Neural crest cell (in vitro differentiated cells): ENCODE results near the gene HS6ST2. TPM values are rescaled to one million over a fixed set of nuclear protein-coding genes. Genes with fewer than 3 reads are reported as not detected.

ENCODE experiments used
- DNase-seq: peaks from one replicate; pipeline ENCODE4 v3.0.0; 2021; ENCODE audit warnings: low read depth, mixed read lengths, low spot score
- H3K27ac Mint-ChIP-seq: one replicate; pipeline ENCODE4 v1.8.0; 2021; ENCODE audit warnings: mild to moderate bottlenecking, mixed read lengths; ENCODE audit not compliant: unreplicated experiment
- H3K27me3 Mint-ChIP-seq: 2 replicates; pipeline ENCODE4 v1.8.0; 2021; ENCODE audit warnings: low read depth, mild to moderate bottlenecking, mixed read lengths
- H3K36me3 Mint-ChIP-seq: 2 replicates; pipeline ENCODE4 v1.8.0; 2021; ENCODE audit warnings: low read depth, mild to moderate bottlenecking, mixed read lengths
- H3K4me1 Mint-ChIP-seq: 2 replicates; pipeline ENCODE4 v1.8.0; 2021; ENCODE audit warnings: mixed read lengths
- H3K4me3 Mint-ChIP-seq: one replicate; pipeline ENCODE4 v1.8.0; 2021; ENCODE audit warnings: mild to moderate bottlenecking, mixed read lengths
- H3K9me3 Mint-ChIP-seq: 2 replicates; pipeline ENCODE4 v1.8.0; 2021; ENCODE audit warnings: mixed read lengths
- CTCF ChIP-seq: fragments of 200-600 bp; sonication (generic); conservative IDR thresholded peaks from 2 replicates; pipeline ENCODE4 v1.5.0; 2021; ENCODE audit warnings: antibody characterized with exemption, mild to moderate bottlenecking
- total RNA-seq: library from RNA; stranded (reverse); gene quantifications from 2 replicates; pipeline ENCODE4 v1.2.1, GENCODE V29; 2021

The HS6ST2 gene
- total RNA-seq, 1 donor from 2014 or later: 13.9 TPM

- DNase-seq: no peak
- H3K36me3 Mint-ChIP-seq: no peaks in the 10 kb centered on the region
Observed at GRCh38 chrX:132933170-132933569, 25.3 kb downstream of the HS6ST2 start.

GRCh38 chrX:132924426-132924825 is 34.0 kb downstream of the HS6ST2 start:
- Mint-ChIP-seq H3K36me3 (peaks cover 10% of the 10 kb centered on the region), H3K4me1 (peaks cover 4% of the 10 kb centered on the region), H3K4me3 (no peak overlapping the region), H3K27ac (no peak overlapping the region), H3K27me3 (no peaks in the 10 kb centered on the region), H3K9me3 (peaks cover 5% of the 10 kb centered on the region)
- TF ChIP-seq CTCF: no peak
- no peak for DNase-seq

More at GRCh38 chrX:132933170-132933569, 25.3 kb downstream of the HS6ST2 start:
- H3K27me3 Mint-ChIP-seq: no peaks in the 10 kb centered on the region
- TF ChIP-seq CTCF: no peak
- no peak overlapping the region for H3K27ac Mint-ChIP-seq
- no peak overlapping the region for H3K4me3 Mint-ChIP-seq
- peaks cover 2% of the 10 kb centered on the region for H3K9me3 Mint-ChIP-seq
- H3K4me1 Mint-ChIP-seq: peaks cover 8% of the 10 kb centered on the region

- TF ChIP-seq CTCF: no peak
- Mint-ChIP-seq H3K27me3 (no peaks in the 10 kb centered on the region), H3K4me3 (no peak overlapping the region), H3K9me3 (peaks cover 9% of the 10 kb centered on the region), H3K4me1 (no peaks in the 10 kb centered on the region), H3K27ac (no peak overlapping the region), H3K36me3 (peaks cover 11% of the 10 kb centered on the region)
- no peak for DNase-seq
Observed at GRCh38 chrX:132918523-132918922, 39.9 kb downstream of the HS6ST2 start.

GRCh38 chrX:132916349-132916748 is 42.1 kb downstream of the HS6ST2 start:
- no peak overlapping the region for H3K4me3 Mint-ChIP-seq
- no peaks in the 10 kb centered on the region for H3K27me3 Mint-ChIP-seq
- H3K27ac Mint-ChIP-seq: no peak overlapping the region
- DNase-seq: no peak
- peaks cover 12% of the 10 kb centered on the region for H3K9me3 Mint-ChIP-seq
- H3K4me1 Mint-ChIP-seq: peaks cover 5% of the 10 kb centered on the region
- H3K36me3 Mint-ChIP-seq: peaks cover 12% of the 10 kb centered on the region
- TF ChIP-seq CTCF: no peak

GRCh38 chrX:132909643-132910042 is 48.8 kb downstream of the HS6ST2 start:
- H3K27me3 Mint-ChIP-seq: no peaks in the 10 kb centered on the region
- peaks cover 9% of the 10 kb centered on the region for H3K9me3 Mint-ChIP-seq
- peaks cover 9% of the 10 kb centered on the region for H3K4me1 Mint-ChIP-seq
- no peak for TF ChIP-seq CTCF
- no peak for DNase-seq
- peaks cover 12% of the 10 kb centered on the region for H3K36me3 Mint-ChIP-seq
- H3K27ac Mint-ChIP-seq: no peak overlapping the region
- no peak overlapping the region for H3K4me3 Mint-ChIP-seq

GRCh38 chrX:132908891-132909290 is 49.5 kb downstream of the HS6ST2 start:
- no peak overlapping the region for H3K4me3 Mint-ChIP-seq
- peaks cover 8% of the 10 kb centered on the region for H3K9me3 Mint-ChIP-seq
- peaks cover 9% of the 10 kb centered on the region for H3K4me1 Mint-ChIP-seq
- no peak for DNase-seq
- no peak overlapping the region for H3K27ac Mint-ChIP-seq
- TF ChIP-seq CTCF: no peak
- H3K27me3 Mint-ChIP-seq: no peaks in the 10 kb centered on the region
- H3K36me3 Mint-ChIP-seq: peaks cover 10% of the 10 kb centered on the region
